Measurements from ENCODE around the gene SYNDIG1. TPM values are rescaled to one million over a fixed set of nuclear protein-coding genes. Genes with fewer than 3 reads are reported as not detected.

The SYNDIG1 gene
- total RNA-seq, 2 experiments from 2014 or later, result not detected

DNA sequence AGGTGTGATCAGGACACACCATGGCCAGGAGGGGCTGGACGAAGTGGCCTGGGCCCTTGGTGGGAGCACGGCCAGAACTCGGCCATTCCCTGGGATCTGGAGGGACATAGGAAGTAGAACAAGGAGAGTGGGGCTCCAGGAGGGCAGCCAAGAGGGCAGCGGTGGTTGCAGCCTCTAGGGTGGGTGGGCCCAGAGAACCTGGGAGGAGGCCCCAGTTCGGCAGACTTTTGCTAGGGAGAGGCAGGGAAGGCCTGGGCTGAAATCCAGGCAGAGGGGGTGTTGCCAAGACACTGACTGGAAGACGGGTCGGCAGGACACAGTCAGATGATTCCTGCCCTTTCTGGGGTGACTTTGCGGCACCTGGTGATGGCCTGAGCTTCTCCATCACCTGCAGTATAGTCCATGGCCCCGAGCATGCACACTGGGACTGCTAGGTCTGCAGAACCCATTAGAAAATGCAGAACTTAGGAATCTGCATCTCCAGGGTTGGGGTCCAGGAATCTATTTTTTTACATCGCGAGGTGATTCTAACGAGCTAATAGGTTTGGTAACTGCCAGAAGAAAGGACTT is 224.8 kb downstream of the SYNDIG1 start:
- Histone ChIP-seq H3K36me3 (ENCODE audit: insufficient read depth, low read length) (no peaks in the 10 kb centered on the region), H2AFZ (ENCODE audit: low read length) (no peak overlapping the region), H4K20me1 (ENCODE audit: insufficient read depth, low read length) (no peaks in the 10 kb centered on the region), H3K4me1 (ENCODE audit: insufficient read depth, low read length, poor library complexity, severe bottlenecking) (no peaks in the 10 kb centered on the region), H3K79me2 (ENCODE audit: insufficient read depth, low read depth, low read length) (no peaks in the 10 kb centered on the region), H3K4me3 (ENCODE audit: low read depth, low read length, poor library complexity, severe bottlenecking) (no peak overlapping the region), H3K4me2 (ENCODE audit: low read length) (no peak overlapping the region), H3K9me2 (ENCODE audit: insufficient read depth, low read length) (no peaks in the 10 kb centered on the region), H3K9me3 (ENCODE audit: low read length) (no peaks in the 10 kb centered on the region), H3K27ac (ENCODE audit: low read depth, low read length, poor library complexity, severe bottlenecking) (no peak overlapping the region)
- TF ChIP-seq, protein P1, sequence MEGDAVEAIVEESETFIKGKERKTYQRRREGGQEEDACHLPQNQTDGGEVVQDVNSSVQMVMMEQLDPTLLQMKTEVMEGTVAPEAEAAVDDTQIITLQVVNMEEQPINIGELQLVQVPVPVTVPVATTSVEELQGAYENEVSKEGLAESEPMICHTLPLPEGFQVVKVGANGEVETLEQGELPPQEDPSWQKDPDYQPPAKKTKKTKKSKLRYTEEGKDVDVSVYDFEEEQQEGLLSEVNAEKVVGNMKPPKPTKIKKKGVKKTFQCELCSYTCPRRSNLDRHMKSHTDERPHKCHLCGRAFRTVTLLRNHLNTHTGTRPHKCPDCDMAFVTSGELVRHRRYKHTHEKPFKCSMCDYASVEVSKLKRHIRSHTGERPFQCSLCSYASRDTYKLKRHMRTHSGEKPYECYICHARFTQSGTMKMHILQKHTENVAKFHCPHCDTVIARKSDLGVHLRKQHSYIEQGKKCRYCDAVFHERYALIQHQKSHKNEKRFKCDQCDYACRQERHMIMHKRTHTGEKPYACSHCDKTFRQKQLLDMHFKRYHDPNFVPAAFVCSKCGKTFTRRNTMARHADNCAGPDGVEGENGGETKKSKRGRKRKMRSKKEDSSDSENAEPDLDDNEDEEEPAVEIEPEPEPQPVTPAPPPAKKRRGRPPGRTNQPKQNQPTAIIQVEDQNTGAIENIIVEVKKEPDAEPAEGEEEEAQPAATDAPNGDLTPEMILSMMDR (conservative IDR thresholded peaks at IDR 0.05; ENCODE audit: low read length), result no peak
- no peak for TF ChIP-seq EZH2phosphoT487 (IDR thresholded peaks at IDR 0.05; ENCODE audit: borderline replicate concordance, low read depth, low read length)
- DNase-seq (ENCODE audit: low spot score), result no peak
- intact Hi-C loops (cut with micrococcal nuclease; ENCODE audit: unreplicated experiment), result no loop called here
- BruUV-seq (replicated peaks), result no TSS peak
- POLR2A ChIA-PET, result no interaction called here
- CTCF ChIA-PET (ENCODE audit: unreplicated experiment), result no interaction called here

DNA sequence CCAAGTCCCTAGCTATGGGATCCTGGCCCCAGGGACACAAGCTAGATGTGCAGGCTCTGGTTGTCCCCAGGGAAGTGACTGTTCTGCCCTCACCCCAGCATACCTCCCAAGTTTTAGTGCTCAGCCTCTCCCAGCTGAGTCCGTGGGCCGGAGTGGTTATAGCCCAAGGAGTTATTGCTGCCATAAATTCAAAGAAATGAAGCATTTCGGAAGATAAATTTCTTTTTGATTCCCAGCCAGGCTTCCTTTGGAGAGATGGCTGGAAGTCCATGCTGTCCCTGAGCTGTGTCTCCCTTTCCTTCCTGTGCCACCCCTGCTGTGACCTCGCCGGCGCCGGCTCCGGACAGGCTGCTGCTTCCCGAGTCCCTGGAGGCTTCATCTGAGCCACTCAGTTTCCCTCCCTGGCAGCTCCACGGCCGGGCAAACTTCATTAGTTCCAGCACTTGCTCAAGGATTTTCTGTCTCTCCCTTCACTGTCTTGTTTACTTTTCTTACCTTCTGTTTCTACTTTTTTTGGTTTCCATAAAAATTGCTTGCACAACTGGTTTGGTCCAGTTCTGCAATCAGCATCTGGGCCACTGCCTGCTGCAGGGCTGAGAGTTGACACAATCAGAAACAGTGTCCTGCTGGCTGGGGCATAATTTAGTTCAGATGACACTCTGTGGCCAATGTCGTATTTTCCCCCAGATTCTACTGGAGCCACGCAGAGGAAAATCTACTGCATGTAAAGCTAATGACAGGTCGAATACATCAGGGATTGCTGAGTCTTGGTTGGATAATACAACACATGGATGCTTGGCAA is 225.5 kb downstream of the SYNDIG1 start:
- TF ChIP-seq, protein P1 (conservative IDR thresholded peaks at IDR 0.05; ENCODE audit: low read length), result no peak
- TF ChIP-seq EZH2phosphoT487 (IDR thresholded peaks at IDR 0.05; ENCODE audit: borderline replicate concordance, low read depth, low read length), result no peak
- POLR2A ChIA-PET, result interaction anchor here (0.9 kb wide), 1 partner anchor 19 kb away, joined by 3 read pairs; no protein-coding TSS in a partner anchor

More for the DNA sequence above, 225.5 kb downstream of the SYNDIG1 start:
- H3K79me2 ChIP-seq (ENCODE audit: insufficient read depth, low read depth, low read length), result no peaks in the 10 kb centered on the region
- H3K4me2 ChIP-seq (ENCODE audit: low read length), result no peak overlapping the region
- H3K9me3 ChIP-seq (ENCODE audit: low read length), result no peaks in the 10 kb centered on the region
- DNase-seq (ENCODE audit: low spot score), result no peak
- no peaks in the 10 kb centered on the region for H3K4me1 ChIP-seq (ENCODE audit: insufficient read depth, low read length, poor library complexity, severe bottlenecking)
- no peak overlapping the region for H3K27ac ChIP-seq (ENCODE audit: low read depth, low read length, poor library complexity, severe bottlenecking)
- CTCF ChIA-PET (ENCODE audit: unreplicated experiment), result interaction anchor here (0.6 kb wide), 1 partner anchor 65 kb away, joined by 3 read pairs; no protein-coding TSS in a partner anchor
- H2AFZ ChIP-seq (ENCODE audit: low read length), result no peak overlapping the region
- H3K9me2 ChIP-seq (ENCODE audit: insufficient read depth, low read length), result no peaks in the 10 kb centered on the region
- no peaks in the 10 kb centered on the region for H4K20me1 ChIP-seq (ENCODE audit: insufficient read depth, low read length)
- intact Hi-C loops (cut with micrococcal nuclease; ENCODE audit: unreplicated experiment), result loop anchor here (5.0 kb wide), 1 partner anchor 87 kb away; no protein-coding TSS in a partner anchor
- no peak overlapping the region for H3K4me3 ChIP-seq (ENCODE audit: low read depth, low read length, poor library complexity, severe bottlenecking)
- no peaks in the 10 kb centered on the region for H3K36me3 ChIP-seq (ENCODE audit: insufficient read depth, low read length)
- BruUV-seq (replicated peaks), result no TSS peak
